ENCODE measurements around the gene TEDC1. TPM values are rescaled to one million over a fixed set of nuclear protein-coding genes. Genes with fewer than 3 reads are reported as not detected.

The TEDC1 gene
- total RNA-seq, 1 experiment from 2014 or later: 34.0 TPM

- no peak for TF ChIP-seq CTCF (conservative IDR thresholded peaks at IDR 0.05; ENCODE audit: low read depth, low read length)
- CTCF ChIA-PET: no interaction called here
- Histone ChIP-seq H3K4me3 (ENCODE audit: low read depth, low read length, poor library complexity, severe bottlenecking) (no peak overlapping the region), H3K9me3 (ENCODE audit: low read depth, low read length, poor library complexity, severe bottlenecking) (no peaks in the 10 kb centered on the region), H3K27me3 (replicated peaks; ENCODE audit: insufficient read depth, low read depth, low read length, poor library complexity) (no peaks in the 10 kb centered on the region), H3K36me3 (ENCODE audit: insufficient read depth, low read length, poor library complexity, severe bottlenecking) (peaks cover 37% of the 10 kb centered on the region), H3K4me1 (ENCODE audit: insufficient read depth, low read length, poor library complexity, severe bottlenecking) (peaks cover 6% of the 10 kb centered on the region), H3K27ac (ENCODE audit: low read depth, low read length, poor library complexity, severe bottlenecking) (no peak overlapping the region)
- BruUV-seq (replicated peaks): no TSS peak
- POLR2A ChIA-PET (ENCODE audit: low non-redundant PET): interaction anchor here (0.6 kb wide), 1 partner anchor 28 kb away, joined by 5 read pairs; no protein-coding TSS in a partner anchor
- intact Hi-C loops (cut with micrococcal nuclease; ENCODE audit: unreplicated experiment): no loop called here
- no peak for DNase-seq (ENCODE audit: low spot score)
Measured at GRCh38 chr14:105442834-105443233, 48.2 kb upstream of the TEDC1 start.

GRCh38 chr14:105444859-105445258, 46.2 kb upstream of the TEDC1 start:
- no TSS peak for BruUV-seq (replicated peaks)
- CTCF ChIA-PET: no interaction called here
- H3K4me3 ChIP-seq (ENCODE audit: low read depth, low read length, poor library complexity, severe bottlenecking): no peak overlapping the region
- POLR2A ChIA-PET (ENCODE audit: low non-redundant PET): no interaction called here
- DNase-seq (ENCODE audit: low spot score): no peak
- H3K4me1 ChIP-seq (ENCODE audit: insufficient read depth, low read length, poor library complexity, severe bottlenecking): peaks cover 7% of the 10 kb centered on the region
- H3K9me3 ChIP-seq (ENCODE audit: low read depth, low read length, poor library complexity, severe bottlenecking): no peaks in the 10 kb centered on the region
- intact Hi-C loops (cut with micrococcal nuclease; ENCODE audit: unreplicated experiment): no loop called here
- TF ChIP-seq CTCF (conservative IDR thresholded peaks at IDR 0.05; ENCODE audit: low read depth, low read length): no peak
- no peak for TF ChIP-seq EZH2 (IDR thresholded peaks at IDR 0.05; ENCODE audit: borderline replicate concordance, low read depth, low read length, poor library complexity, severe bottlenecking)
- peaks cover 49% of the 10 kb centered on the region for H3K36me3 ChIP-seq (ENCODE audit: insufficient read depth, low read length, poor library complexity, severe bottlenecking)
- no peaks in the 10 kb centered on the region for H3K27me3 ChIP-seq (replicated peaks; ENCODE audit: insufficient read depth, low read depth, low read length, poor library complexity)
- H3K27ac ChIP-seq (ENCODE audit: low read depth, low read length, poor library complexity, severe bottlenecking): no peak overlapping the region

GRCh38 chr14:105445290-105445689, 45.8 kb upstream of the TEDC1 start:
- Histone ChIP-seq H3K4me1 (ENCODE audit: insufficient read depth, low read length, poor library complexity, severe bottlenecking) (peaks cover 4% of the 10 kb centered on the region), H3K9me3 (ENCODE audit: low read depth, low read length, poor library complexity, severe bottlenecking) (no peaks in the 10 kb centered on the region), H3K27me3 (replicated peaks; ENCODE audit: insufficient read depth, low read depth, low read length, poor library complexity) (no peaks in the 10 kb centered on the region), H3K4me3 (ENCODE audit: low read depth, low read length, poor library complexity, severe bottlenecking) (no peak overlapping the region), H3K27ac (ENCODE audit: low read depth, low read length, poor library complexity, severe bottlenecking) (no peak overlapping the region), H3K36me3 (ENCODE audit: insufficient read depth, low read length, poor library complexity, severe bottlenecking) (peaks cover 50% of the 10 kb centered on the region)
- TF ChIP-seq CTCF (conservative IDR thresholded peaks at IDR 0.05; ENCODE audit: low read depth, low read length) (no peak), EZH2 (IDR thresholded peaks at IDR 0.05; ENCODE audit: borderline replicate concordance, low read depth, low read length, poor library complexity, severe bottlenecking) (no peak)
- intact Hi-C loops (cut with micrococcal nuclease; ENCODE audit: unreplicated experiment): no loop called here
- ChIA-PET CTCF (no interaction called here), POLR2A (ENCODE audit: low non-redundant PET) (no interaction called here)
- no peak for DNase-seq (ENCODE audit: low spot score)
- BruUV-seq (replicated peaks): no TSS peak
